ENCODE results near the gene CDX1. TPM values are rescaled to one million over a fixed set of nuclear protein-coding genes. Genes with fewer than 3 reads are reported as not detected.

The CDX1 gene
- total RNA-seq, 1 donor from 2014 or later = not detected

DNA sequence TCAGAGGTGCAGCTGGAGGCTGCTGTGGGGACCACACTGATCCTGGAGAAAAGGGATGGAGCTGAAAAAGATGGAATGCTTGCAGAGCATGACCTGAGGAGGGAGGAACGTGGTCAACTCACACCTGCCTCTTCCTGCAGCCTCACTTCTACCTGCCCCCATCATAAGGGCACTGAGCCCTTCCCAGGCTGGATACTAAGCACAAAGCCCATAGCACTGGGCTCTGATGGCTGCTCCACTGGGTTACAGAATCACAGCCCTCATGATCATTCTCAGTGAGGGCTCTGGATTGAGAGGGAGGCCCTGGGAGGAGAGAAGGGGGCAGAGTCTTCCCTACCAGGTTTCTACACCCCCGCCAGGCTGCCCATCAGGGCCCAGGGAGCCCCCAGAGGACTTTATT lies 17.4 kb downstream of the CDX1 start:
- no peak overlapping the region for H3K27ac Mint-ChIP-seq (ENCODE audit: unreplicated experiment)
- TF ChIP-seq, protein P1, sequence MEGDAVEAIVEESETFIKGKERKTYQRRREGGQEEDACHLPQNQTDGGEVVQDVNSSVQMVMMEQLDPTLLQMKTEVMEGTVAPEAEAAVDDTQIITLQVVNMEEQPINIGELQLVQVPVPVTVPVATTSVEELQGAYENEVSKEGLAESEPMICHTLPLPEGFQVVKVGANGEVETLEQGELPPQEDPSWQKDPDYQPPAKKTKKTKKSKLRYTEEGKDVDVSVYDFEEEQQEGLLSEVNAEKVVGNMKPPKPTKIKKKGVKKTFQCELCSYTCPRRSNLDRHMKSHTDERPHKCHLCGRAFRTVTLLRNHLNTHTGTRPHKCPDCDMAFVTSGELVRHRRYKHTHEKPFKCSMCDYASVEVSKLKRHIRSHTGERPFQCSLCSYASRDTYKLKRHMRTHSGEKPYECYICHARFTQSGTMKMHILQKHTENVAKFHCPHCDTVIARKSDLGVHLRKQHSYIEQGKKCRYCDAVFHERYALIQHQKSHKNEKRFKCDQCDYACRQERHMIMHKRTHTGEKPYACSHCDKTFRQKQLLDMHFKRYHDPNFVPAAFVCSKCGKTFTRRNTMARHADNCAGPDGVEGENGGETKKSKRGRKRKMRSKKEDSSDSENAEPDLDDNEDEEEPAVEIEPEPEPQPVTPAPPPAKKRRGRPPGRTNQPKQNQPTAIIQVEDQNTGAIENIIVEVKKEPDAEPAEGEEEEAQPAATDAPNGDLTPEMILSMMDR (IDR thresholded peaks at IDR 0.05; ENCODE audit: partially characterized antibody, unreplicated experiment) = no peak
- DNase-seq = no peak
- peaks cover 9% of the 10 kb centered on the region for H3K9me3 Mint-ChIP-seq (ENCODE audit: unreplicated experiment)
- no peaks in the 10 kb centered on the region for H3K36me3 Mint-ChIP-seq (ENCODE audit: unreplicated experiment)
- no peak overlapping the region for H3K4me3 Mint-ChIP-seq (ENCODE audit: unreplicated experiment)
- peaks cover 2% of the 10 kb centered on the region for H3K27me3 Mint-ChIP-seq (ENCODE audit: unreplicated experiment)
- H3K4me1 Mint-ChIP-seq (ENCODE audit: low read depth, unreplicated experiment) = peaks cover 2% of the 10 kb centered on the region

DNA sequence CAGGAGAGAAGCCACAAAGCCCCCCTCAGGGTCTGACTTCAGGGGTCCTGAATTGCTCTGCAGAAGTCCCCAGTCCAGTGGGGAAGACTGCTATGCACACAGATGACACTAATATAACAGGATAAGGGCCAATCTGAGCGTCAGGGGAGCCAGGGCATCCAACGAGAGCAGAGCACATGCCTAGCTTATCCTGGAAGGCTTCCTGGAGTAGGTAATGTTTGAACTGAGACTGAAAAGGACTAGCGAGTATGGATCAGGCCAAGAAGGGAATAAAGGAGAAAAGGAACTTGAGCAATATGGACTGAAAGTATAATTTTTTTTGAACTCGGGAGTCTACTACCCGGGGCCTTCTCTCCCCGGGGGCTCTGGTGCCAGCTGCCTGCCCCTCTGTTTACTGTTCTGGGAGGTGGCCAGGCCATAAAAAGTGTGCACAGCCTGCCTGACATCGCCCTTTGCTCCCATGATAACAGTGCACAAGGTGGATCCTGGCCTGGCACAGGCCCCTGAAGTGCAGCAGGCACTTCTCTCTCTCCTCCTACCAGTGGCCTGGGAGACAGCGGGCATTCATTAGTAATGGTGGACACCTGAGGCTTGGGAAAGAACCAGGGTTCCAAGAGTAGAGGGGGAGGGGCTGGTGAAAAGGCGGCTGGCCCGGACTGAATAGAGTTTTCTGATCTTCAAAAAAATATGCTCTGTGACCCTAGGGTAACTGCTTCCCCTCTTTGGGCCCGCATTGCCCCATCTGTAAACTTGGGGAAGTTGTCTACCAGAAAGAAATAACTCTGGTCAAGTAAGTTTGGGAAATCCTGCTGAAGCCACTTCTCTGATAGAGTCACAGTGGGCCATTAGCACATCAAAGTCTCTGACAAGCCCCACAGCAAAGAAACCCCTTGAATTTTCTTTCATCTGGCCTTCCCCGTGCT lies 18.7 kb downstream of the CDX1 start:
- TF ChIP-seq, protein P1 (IDR thresholded peaks at IDR 0.05; ENCODE audit: partially characterized antibody, unreplicated experiment) = no peak
- peaks cover 2% of the 10 kb centered on the region for H3K4me1 Mint-ChIP-seq (ENCODE audit: low read depth, unreplicated experiment)
- DNase-seq = no peak
- H3K9me3 Mint-ChIP-seq (ENCODE audit: unreplicated experiment) = peaks cover 11% of the 10 kb centered on the region
- no peak overlapping the region for H3K4me3 Mint-ChIP-seq (ENCODE audit: unreplicated experiment)
- no peaks in the 10 kb centered on the region for H3K36me3 Mint-ChIP-seq (ENCODE audit: unreplicated experiment)
- H3K27me3 Mint-ChIP-seq (ENCODE audit: unreplicated experiment) = peaks cover 4% of the 10 kb centered on the region
- H3K27ac Mint-ChIP-seq (ENCODE audit: unreplicated experiment) = no peak overlapping the region

DNA sequence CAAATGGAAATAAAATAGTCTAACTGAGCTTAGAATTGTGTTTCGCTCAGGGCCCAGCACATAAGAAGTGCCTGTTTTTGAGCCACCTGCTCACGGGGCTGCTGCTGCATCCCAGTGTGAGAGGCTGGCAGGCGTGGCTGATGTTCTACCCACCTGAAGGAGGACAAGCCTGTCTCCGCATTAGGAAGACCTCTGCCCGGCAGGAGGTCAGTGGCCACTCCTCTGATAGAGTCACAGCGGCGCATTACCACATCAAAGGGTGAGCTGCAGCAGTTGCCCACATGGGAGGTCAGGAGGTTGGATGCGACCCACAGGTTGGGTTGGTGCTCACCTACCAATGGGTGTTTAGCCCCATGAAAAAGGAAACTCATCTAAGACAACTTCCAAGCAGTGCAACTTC lies 19.6 kb downstream of the CDX1 start:
- Mint-ChIP-seq H3K27me3 (ENCODE audit: unreplicated experiment) (peaks cover 7% of the 10 kb centered on the region), H3K27ac (ENCODE audit: unreplicated experiment) (no peak overlapping the region), H3K4me3 (ENCODE audit: unreplicated experiment) (no peak overlapping the region), H3K4me1 (ENCODE audit: low read depth, unreplicated experiment) (peaks cover 2% of the 10 kb centered on the region), H3K9me3 (ENCODE audit: unreplicated experiment) (peaks cover 6% of the 10 kb centered on the region), H3K36me3 (ENCODE audit: unreplicated experiment) (no peaks in the 10 kb centered on the region)
- no peak for DNase-seq
- TF ChIP-seq, protein P1 (IDR thresholded peaks at IDR 0.05; ENCODE audit: partially characterized antibody, unreplicated experiment) = no peak

DNA sequence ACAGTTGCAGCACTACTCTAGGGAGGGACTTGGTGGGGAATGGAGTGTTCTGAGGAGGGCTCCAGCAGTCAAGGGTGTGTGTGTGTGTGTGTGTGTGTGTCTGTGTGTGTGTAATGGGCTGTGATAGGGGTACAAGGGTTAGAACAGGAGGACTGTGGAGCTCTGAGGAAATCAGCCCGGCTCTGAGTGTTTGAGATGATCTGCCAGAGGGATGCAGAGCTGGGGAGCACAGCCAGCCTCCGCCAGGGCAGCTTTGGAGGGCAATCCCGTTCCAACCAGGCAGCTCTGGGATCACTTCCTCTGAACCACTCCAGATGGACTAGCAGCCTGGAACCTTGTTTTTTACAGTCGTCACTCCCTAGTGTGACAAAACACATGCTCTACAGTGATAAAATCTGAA lies 20.3 kb downstream of the CDX1 start:
- Mint-ChIP-seq H3K9me3 (ENCODE audit: unreplicated experiment) (peaks cover 2% of the 10 kb centered on the region), H3K27me3 (ENCODE audit: unreplicated experiment) (peaks cover 12% of the 10 kb centered on the region), H3K4me3 (ENCODE audit: unreplicated experiment) (no peak overlapping the region), H3K4me1 (ENCODE audit: low read depth, unreplicated experiment) (peaks cover 2% of the 10 kb centered on the region), H3K27ac (ENCODE audit: unreplicated experiment) (no peak overlapping the region), H3K36me3 (ENCODE audit: unreplicated experiment) (no peaks in the 10 kb centered on the region)
- TF ChIP-seq, protein P1 (IDR thresholded peaks at IDR 0.05; ENCODE audit: partially characterized antibody, unreplicated experiment) = no peak
- no peak for DNase-seq

All from glutamatergic neuron (in vitro differentiated cells).